ENCODE data around the gene NSDHL. TPM values are rescaled to one million over a fixed set of nuclear protein-coding genes. Genes with fewer than 3 reads are reported as not detected.

The NSDHL gene
- polyA plus RNA-seq, 3 donors, result 8.2 to 21.3 (median 19.9) TPM

GRCh38 chrX:152878976-152879755 lies 48.3 kb downstream of the NSDHL start:
- TF ChIP-seq CTCF (IDR thresholded peaks at IDR 0.05), result no peak
- no peaks in the 10 kb centered on the region for H3K9me3 ChIP-seq (replicated peaks in 1 of 2; ENCODE audit: control insufficient read depth in 1 of 2, insufficient read depth in 1 of 2, low read length in 2 of 2)
- H3K4me1 Mint-ChIP-seq, result no peaks in the 10 kb centered on the region
- H3K4me1 ChIP-seq (ENCODE audit: control insufficient read depth in 1 of 2, insufficient read depth in 2 of 2, low read length in 2 of 2), result no peaks in the 10 kb centered on the region
- no peak for DNase-seq
- intact Hi-C loops (cut with micrococcal nuclease), result no loop called here
- H4K20me1 ChIP-seq (ENCODE audit: insufficient read depth, low read length), result no peaks in the 10 kb centered on the region
- no peaks in the 10 kb centered on the region for H3K27me3 ChIP-seq (ENCODE audit: control insufficient read depth in 2 of 2, insufficient read depth in 2 of 2, low read length in 2 of 2)
- no peak overlapping the region for H3K9ac ChIP-seq (ENCODE audit: insufficient read depth, low read length, poor library complexity, severe bottlenecking)
- no peak overlapping the region for H3K27ac ChIP-seq (ENCODE audit: low read depth in 1 of 2, low read length in 2 of 2)
- no peak overlapping the region for H3K4me2 ChIP-seq (replicated peaks; ENCODE audit: extremely low read depth, low read length, poor library complexity, severe bottlenecking)
- no peak overlapping the region for H2AFZ ChIP-seq (ENCODE audit: insufficient read depth, low read depth, low read length, poor library complexity, severe bottlenecking)
- no peak overlapping the region for H3K4me3 ChIP-seq (replicated peaks in 1 of 3; ENCODE audit: low read depth in 2 of 3, low read length in 3 of 3)
- H3K27ac Mint-ChIP-seq, result peak overlapping the region in 1 of 7 donors; percentile 15
- no peaks in the 10 kb centered on the region for H3K36me3 Mint-ChIP-seq
- H3K4me3 Mint-ChIP-seq, result no peak overlapping the region
- H3K79me2 ChIP-seq (ENCODE audit: insufficient read depth, low read length), result no peaks in the 10 kb centered on the region
- 90% methylated on average over 6 of the region's 16 CpGs for WGBS (ENCODE audit: insufficient coverage)
- peaks cover 3 to 12% (median 4%) of the 10 kb centered on the region in 3 donors for H3K27me3 Mint-ChIP-seq (ENCODE audit: low read depth in 3 of 3)
- no peaks in the 10 kb centered on the region for H3K36me3 ChIP-seq (replicated peaks in 1 of 2; ENCODE audit: control insufficient read depth in 1 of 2, insufficient read depth in 2 of 2, low read length in 2 of 2)
- H3K9me3 Mint-ChIP-seq, result peaks cover 0 to 3% (median 0%) of the 10 kb centered on the region in 7 donors

GRCh38 chrX:152881289-152881688 lies 50.4 kb downstream of the NSDHL start:
- no peaks in the 10 kb centered on the region for H3K4me1 Mint-ChIP-seq
- no peak for DNase-seq
- no peak overlapping the region for H3K4me3 ChIP-seq (replicated peaks in 1 of 3; ENCODE audit: low read depth in 2 of 3, low read length in 3 of 3)
- no peak overlapping the region for H3K27ac ChIP-seq (ENCODE audit: low read depth in 1 of 2, low read length in 2 of 2)
- H3K4me3 Mint-ChIP-seq, result no peak overlapping the region
- intact Hi-C loops (cut with micrococcal nuclease), result no loop called here
- no peaks in the 10 kb centered on the region for H3K36me3 ChIP-seq (replicated peaks in 1 of 2; ENCODE audit: control insufficient read depth in 1 of 2, insufficient read depth in 2 of 2, low read length in 2 of 2)
- TF ChIP-seq CTCF (IDR thresholded peaks at IDR 0.05), result no peak
- no CpG with 5 or more reads among the region's 2 CpGs for WGBS (ENCODE audit: insufficient coverage)
- peaks cover 0 to 2% of the 10 kb centered on the region in 2 donors for H3K27me3 ChIP-seq (ENCODE audit: control insufficient read depth in 2 of 2, insufficient read depth in 2 of 2, low read length in 2 of 2)
- no peak overlapping the region for H3K4me2 ChIP-seq (replicated peaks; ENCODE audit: extremely low read depth, low read length, poor library complexity, severe bottlenecking)
- H4K20me1 ChIP-seq (ENCODE audit: insufficient read depth, low read length), result no peaks in the 10 kb centered on the region
- peaks cover 0 to 11% (median 0%) of the 10 kb centered on the region in 3 donors for H3K27me3 Mint-ChIP-seq (ENCODE audit: low read depth in 3 of 3)
- no peak overlapping the region for H2AFZ ChIP-seq (ENCODE audit: insufficient read depth, low read depth, low read length, poor library complexity, severe bottlenecking)
- no peaks in the 10 kb centered on the region for H3K79me2 ChIP-seq (ENCODE audit: insufficient read depth, low read length)
- no peak overlapping the region for H3K9ac ChIP-seq (ENCODE audit: insufficient read depth, low read length, poor library complexity, severe bottlenecking)
- no peaks in the 10 kb centered on the region for H3K9me3 ChIP-seq (replicated peaks in 1 of 2; ENCODE audit: control insufficient read depth in 1 of 2, insufficient read depth in 1 of 2, low read length in 2 of 2)
- no peaks in the 10 kb centered on the region for H3K36me3 Mint-ChIP-seq
- H3K9me3 Mint-ChIP-seq, result peaks cover 0 to 3% (median 0%) of the 10 kb centered on the region in 7 donors
- no peak overlapping the region for H3K27ac Mint-ChIP-seq
- no peaks in the 10 kb centered on the region for H3K4me1 ChIP-seq (ENCODE audit: control insufficient read depth in 1 of 2, insufficient read depth in 2 of 2, low read length in 2 of 2)
